Nephron progenitor cell (in vitro differentiated cells): ENCODE measurements around the gene NR4A2.

Experiments used
- DNase-seq: peaks from one replicate; pipeline ENCODE4 v3.0.0; 2021
- H3K27ac Mint-ChIP-seq: 2 replicates; pipeline ENCODE4 v1.8.0; 2021; ENCODE audit warnings: mild to moderate bottlenecking, moderate library complexity, mixed read lengths
- H3K27me3 Mint-ChIP-seq: 2 replicates; pipeline ENCODE4 v1.8.0; 2021; ENCODE audit warnings: mild to moderate bottlenecking, low read depth, mixed read lengths; ENCODE audit not compliant: poor library complexity
- H3K36me3 Mint-ChIP-seq: 2 replicates; pipeline ENCODE4 v1.8.0; 2021; ENCODE audit warnings: low read depth, mixed read lengths
- H3K4me1 Mint-ChIP-seq: 2 replicates; pipeline ENCODE4 v1.8.0; 2021; ENCODE audit warnings: mixed read lengths
- H3K4me3 Mint-ChIP-seq: 2 replicates; pipeline ENCODE4 v1.8.0; 2021; ENCODE audit warnings: mild to moderate bottlenecking, moderate library complexity, mixed read lengths
- H3K9me3 Mint-ChIP-seq: 2 replicates; pipeline ENCODE4 v1.8.0; 2021; ENCODE audit warnings: mild to moderate bottlenecking, moderate library complexity, mixed read lengths
- CTCF ChIP-seq: fragments of 200-600 bp; sonication (generic); IDR thresholded peaks from 2 replicates; pipeline ENCODE4 v1.5.0; 2021; ENCODE audit warnings: antibody characterized with exemption

Gene NR4A2

GRCh38 chr2:156349161-156349560 lies 16.6 kb upstream of the NR4A2 start:
- peaks cover 8% of the 10 kb centered on the region for H3K36me3 Mint-ChIP-seq
- H3K4me3 Mint-ChIP-seq: no peak overlapping the region
- no peak overlapping the region for H3K27ac Mint-ChIP-seq
- H3K9me3 Mint-ChIP-seq: peaks cover 4% of the 10 kb centered on the region
- no peaks in the 10 kb centered on the region for H3K27me3 Mint-ChIP-seq
- peaks cover 14% of the 10 kb centered on the region for H3K4me1 Mint-ChIP-seq
- TF ChIP-seq CTCF: no peak
- no peak for DNase-seq

- Mint-ChIP-seq H3K4me1 (peaks cover 25% of the 10 kb centered on the region), H3K9me3 (peaks cover 4% of the 10 kb centered on the region), H3K4me3 (no peak overlapping the region), H3K36me3 (peaks cover 8% of the 10 kb centered on the region), H3K27ac (no peak overlapping the region), H3K27me3 (no peaks in the 10 kb centered on the region)
- no peak for TF ChIP-seq CTCF
- DNase-seq: no peak
These were observed 14.9 kb upstream of the NR4A2 start for GRCh38 chr2:156347431-156347830.

- Mint-ChIP-seq H3K36me3 (peaks cover 8% of the 10 kb centered on the region), H3K9me3 (peaks cover 4% of the 10 kb centered on the region), H3K27me3 (no peaks in the 10 kb centered on the region), H3K27ac (no peak overlapping the region), H3K4me1 (peaks cover 25% of the 10 kb centered on the region), H3K4me3 (no peak overlapping the region)
- no peak for TF ChIP-seq CTCF
- DNase-seq: no peak
These were observed 14.2 kb upstream of the NR4A2 start for GRCh38 chr2:156346731-156347130.

GRCh38 chr2:156345582-156345981 lies 13.1 kb upstream of the NR4A2 start:
- peaks cover 7% of the 10 kb centered on the region for H3K36me3 Mint-ChIP-seq
- TF ChIP-seq CTCF: no peak
- peaks cover 4% of the 10 kb centered on the region for H3K9me3 Mint-ChIP-seq
- H3K27me3 Mint-ChIP-seq: no peaks in the 10 kb centered on the region
- peaks cover 28% of the 10 kb centered on the region for H3K4me1 Mint-ChIP-seq
- no peak overlapping the region for H3K4me3 Mint-ChIP-seq
- DNase-seq: no peak
- H3K27ac Mint-ChIP-seq: no peak overlapping the region

GRCh38 chr2:156343940-156344301 lies 11.4 kb upstream of the NR4A2 start:
- Mint-ChIP-seq H3K4me3 (peak overlapping the region; percentile 90), H3K27ac (no peak overlapping the region), H3K27me3 (no peaks in the 10 kb centered on the region), H3K36me3 (no peaks in the 10 kb centered on the region), H3K4me1 (peaks cover 25% of the 10 kb centered on the region), H3K9me3 (no peaks in the 10 kb centered on the region)
- DNase-seq: no peak
- no peak for TF ChIP-seq CTCF

GRCh38 chr2:156343096-156343939 lies 10.8 kb upstream of the NR4A2 start:
- no peaks in the 10 kb centered on the region for H3K36me3 Mint-ChIP-seq
- peak overlapping the region; percentile 64 for H3K27ac Mint-ChIP-seq
- DNase-seq: no peak
- H3K27me3 Mint-ChIP-seq: no peaks in the 10 kb centered on the region
- peaks cover 29% of the 10 kb centered on the region for H3K4me1 Mint-ChIP-seq
- H3K9me3 Mint-ChIP-seq: no peaks in the 10 kb centered on the region
- H3K4me3 Mint-ChIP-seq: peak overlapping the region; percentile 90
- no peak for TF ChIP-seq CTCF
